Loucy (cell line): ENCODE results near the gene DNAJC8.

Experiments used
- H2AFZ ChIP-seq: fragments of 200-600 bp; sonication (generic); 2 replicates; pipeline ENCODE4 v1.6.0; 2016; ENCODE audit warnings: antibody characterized with exemption, mild to moderate bottlenecking, low read length, moderate library complexity
- H3F3A ChIP-seq: fragments of 200-600 bp; 2 replicates; pipeline ENCODE4 v1.6.0; 2016; ENCODE audit warnings: antibody characterized with exemption, low read depth, mild to moderate bottlenecking
- H3K27me3 ChIP-seq: fragments of 200-600 bp; sonication (generic); 2 replicates; pipeline ENCODE4 v1.6.1; 2014; ENCODE audit warnings: low read length, mild to moderate bottlenecking; ENCODE audit not compliant: insufficient read depth, poor library complexity, severe bottlenecking
- H3K36me3 ChIP-seq: fragments of 200-600 bp; sonication (generic); 2 replicates; pipeline ENCODE4 v1.6.1; 2016; ENCODE audit warnings: low read length; ENCODE audit not compliant: insufficient read depth
- H3K4me1 ChIP-seq: fragments of 200-600 bp; sonication (generic); 2 replicates; pipeline ENCODE4 v1.5.1; 2014; ENCODE audit warnings: low read length, mild to moderate bottlenecking; ENCODE audit not compliant: insufficient read depth, poor library complexity, severe bottlenecking
- H3K4me2 ChIP-seq: fragments of 200-600 bp; sonication (generic); 2 replicates; pipeline ENCODE4 v1.6.0; 2014; ENCODE audit warnings: antibody characterized with exemption, low read length, low read depth, mild to moderate bottlenecking; ENCODE audit not compliant: poor library complexity, severe bottlenecking
- H3K4me3 ChIP-seq: fragments of 200-600 bp; sonication (generic); 2 replicates; pipeline ENCODE4 v1.5.1; 2014; ENCODE audit warnings: low read length, mild to moderate bottlenecking, mixed read lengths; ENCODE audit not compliant: poor library complexity, severe bottlenecking
- H3K79me2 ChIP-seq: fragments of 200-600 bp; sonication (generic); 2 replicates; pipeline ENCODE4 v1.6.1; 2014; ENCODE audit warnings: low read length; ENCODE audit not compliant: insufficient read depth
- H3K9ac ChIP-seq: fragments of 200-600 bp; sonication (generic); 2 replicates; pipeline ENCODE4 v1.6.0; 2014; ENCODE audit warnings: mild to moderate bottlenecking, low read depth, low read length, moderate library complexity; ENCODE audit not compliant: poor library complexity, severe bottlenecking
- H3K9me2 ChIP-seq: fragments of 200-600 bp; sonication (generic); replicated peaks from 2 replicates; pipeline ENCODE4 v1.6.1; 2016; ENCODE audit warnings: low read depth, low read length, mixed read lengths
- H3K9me3 ChIP-seq: fragments of 200-600 bp; sonication (generic); 2 replicates; pipeline ENCODE4 v1.6.1; 2014; ENCODE audit warnings: mild to moderate bottlenecking, antibody characterized with exemption, low read length, low read depth; ENCODE audit not compliant: insufficient read depth
- H4K20me1 ChIP-seq: fragments of 200-600 bp; sonication (generic); 2 replicates; pipeline ENCODE4 v1.6.0; 2014; ENCODE audit warnings: antibody characterized with exemption, low read length, mild to moderate bottlenecking; ENCODE audit not compliant: insufficient read depth, poor library complexity, severe bottlenecking
- EZH2phosphoT487 ChIP-seq: fragments of 200-600 bp; IDR thresholded peaks from 2 replicates; pipeline ENCODE4 v1.6.1; 2018; ENCODE audit warnings: antibody characterized with exemption, mild to moderate bottlenecking, moderate library complexity, borderline replicate concordance
- TF ChIP-seq, protein P1 (sequence below): fragments of 200-600 bp; sonication (generic); conservative IDR thresholded peaks from 2 replicates; pipeline ENCODE4 v1.5.1; 2014; ENCODE audit warnings: mild to moderate bottlenecking, antibody characterized with exemption, low read length

The DNAJC8 gene

DNA sequence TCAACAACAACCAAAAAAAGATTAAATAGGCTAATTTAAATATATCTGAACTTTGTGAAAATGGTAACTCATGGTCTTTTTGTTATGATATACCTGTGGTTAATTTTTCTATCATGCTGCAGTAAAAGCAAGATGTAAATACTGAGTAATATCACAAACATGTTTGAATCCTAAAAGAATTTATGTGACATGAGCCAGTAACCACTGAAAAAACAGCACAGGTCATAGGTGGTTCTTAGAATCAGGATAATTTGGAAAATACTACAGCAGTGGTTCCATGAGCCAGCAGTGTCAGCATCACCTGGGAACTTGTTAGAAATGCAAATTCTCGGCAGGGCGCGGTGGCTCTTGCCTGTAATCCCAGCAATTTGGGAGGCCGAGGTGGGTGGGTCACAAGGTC lies 7.2 kb upstream of the DNAJC8 start:
- H3K79me2 ChIP-seq: peaks cover 25% of the 10 kb centered on the region
- no peak overlapping the region for H3K4me2 ChIP-seq
- H3K36me3 ChIP-seq: no peaks in the 10 kb centered on the region
- no peak overlapping the region for H2AFZ ChIP-seq
- peaks cover 5% of the 10 kb centered on the region for H4K20me1 ChIP-seq
- H3K9me3 ChIP-seq: no peaks in the 10 kb centered on the region
- H3K27me3 ChIP-seq: no peaks in the 10 kb centered on the region
- H3K9ac ChIP-seq: no peak overlapping the region
- no peak overlapping the region for H3K4me3 ChIP-seq
- H3K4me1 ChIP-seq: peaks cover 35% of the 10 kb centered on the region
- H3F3A ChIP-seq: 0 out of 2 replicates have a peak, but pooled peaks cover 3% of the 10 kb centered on the region
- TF ChIP-seq, protein P1, sequence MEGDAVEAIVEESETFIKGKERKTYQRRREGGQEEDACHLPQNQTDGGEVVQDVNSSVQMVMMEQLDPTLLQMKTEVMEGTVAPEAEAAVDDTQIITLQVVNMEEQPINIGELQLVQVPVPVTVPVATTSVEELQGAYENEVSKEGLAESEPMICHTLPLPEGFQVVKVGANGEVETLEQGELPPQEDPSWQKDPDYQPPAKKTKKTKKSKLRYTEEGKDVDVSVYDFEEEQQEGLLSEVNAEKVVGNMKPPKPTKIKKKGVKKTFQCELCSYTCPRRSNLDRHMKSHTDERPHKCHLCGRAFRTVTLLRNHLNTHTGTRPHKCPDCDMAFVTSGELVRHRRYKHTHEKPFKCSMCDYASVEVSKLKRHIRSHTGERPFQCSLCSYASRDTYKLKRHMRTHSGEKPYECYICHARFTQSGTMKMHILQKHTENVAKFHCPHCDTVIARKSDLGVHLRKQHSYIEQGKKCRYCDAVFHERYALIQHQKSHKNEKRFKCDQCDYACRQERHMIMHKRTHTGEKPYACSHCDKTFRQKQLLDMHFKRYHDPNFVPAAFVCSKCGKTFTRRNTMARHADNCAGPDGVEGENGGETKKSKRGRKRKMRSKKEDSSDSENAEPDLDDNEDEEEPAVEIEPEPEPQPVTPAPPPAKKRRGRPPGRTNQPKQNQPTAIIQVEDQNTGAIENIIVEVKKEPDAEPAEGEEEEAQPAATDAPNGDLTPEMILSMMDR: no peak
- TF ChIP-seq EZH2phosphoT487: no peak
- no peaks in the 10 kb centered on the region for H3K9me2 ChIP-seq

DNA sequence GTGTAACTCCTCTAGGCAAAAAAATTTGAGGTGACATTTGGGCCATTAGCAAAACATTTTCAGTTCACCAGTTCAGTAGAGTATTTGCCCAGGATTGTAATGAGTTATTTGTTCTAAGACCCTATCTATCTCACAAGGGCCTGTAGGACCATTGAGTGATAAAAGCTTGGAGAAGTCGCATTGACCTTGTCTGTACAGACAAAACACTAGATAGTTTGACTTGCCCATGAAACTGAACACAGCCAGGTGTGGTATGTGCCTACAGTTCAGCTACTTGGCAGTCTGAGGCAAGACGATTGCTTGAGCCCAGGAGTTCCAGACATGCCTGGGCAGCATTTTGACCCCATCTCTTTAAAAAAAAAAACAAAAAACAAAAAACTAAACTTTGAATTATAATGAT lies 6.2 kb upstream of the DNAJC8 start:
- H4K20me1 ChIP-seq: peaks cover 5% of the 10 kb centered on the region
- H3K9me3 ChIP-seq: no peaks in the 10 kb centered on the region
- no peaks in the 10 kb centered on the region for H3F3A ChIP-seq
- TF ChIP-seq EZH2phosphoT487: no peak
- TF ChIP-seq, protein P1: no peak
- peaks cover 25% of the 10 kb centered on the region for H3K79me2 ChIP-seq
- H3K9me2 ChIP-seq: no peaks in the 10 kb centered on the region
- H3K36me3 ChIP-seq: no peaks in the 10 kb centered on the region
- H3K4me1 ChIP-seq: peaks cover 27% of the 10 kb centered on the region
- H3K4me3 ChIP-seq: no peak overlapping the region
- no peak overlapping the region for H3K9ac ChIP-seq
- no peaks in the 10 kb centered on the region for H3K27me3 ChIP-seq
- no peak overlapping the region for H2AFZ ChIP-seq
- no peak overlapping the region for H3K4me2 ChIP-seq

DNA sequence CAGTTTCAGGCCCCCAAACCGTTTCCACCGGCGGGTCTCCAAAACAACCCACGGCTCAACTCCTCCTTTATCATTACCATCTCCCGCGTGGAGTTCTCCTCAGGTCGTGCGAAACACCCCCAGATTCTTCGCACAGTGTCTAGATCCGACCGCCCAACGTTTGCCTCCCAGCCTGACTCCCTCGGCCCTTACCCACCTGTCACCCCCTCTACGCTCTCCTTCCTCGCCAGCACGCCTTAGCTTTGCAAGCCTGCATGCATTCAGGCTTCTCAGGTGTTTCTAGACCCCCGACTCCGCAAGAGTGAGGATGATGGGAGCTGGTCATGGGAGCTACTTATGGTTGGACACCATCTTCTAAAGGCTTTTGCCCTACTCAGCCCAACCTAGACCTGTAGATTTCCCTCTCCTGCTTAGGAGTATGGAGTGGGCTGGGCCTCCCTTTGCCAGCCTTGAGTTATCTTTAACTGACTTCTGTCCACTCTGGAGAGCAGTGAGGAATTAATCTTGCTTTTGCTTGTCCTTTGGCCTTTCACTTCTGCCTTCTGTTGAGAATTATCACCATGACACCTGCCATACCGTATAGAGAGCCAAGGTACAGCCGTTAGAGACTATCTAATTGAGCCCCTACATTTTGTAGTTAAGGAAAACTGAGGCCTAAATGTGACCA lies 4.0 kb upstream of the DNAJC8 start:
- TF ChIP-seq, protein P1: no peak
- TF ChIP-seq EZH2phosphoT487: no peak
- peak overlapping the region; percentile 82 for H3K4me2 ChIP-seq
- peaks cover 22% of the 10 kb centered on the region for H3K4me1 ChIP-seq
- no peaks in the 10 kb centered on the region for H3K36me3 ChIP-seq
- H4K20me1 ChIP-seq: peaks cover 12% of the 10 kb centered on the region
- H3K9ac ChIP-seq: peak overlapping the region; percentile 98
- peak overlapping the region; percentile 96 for H3K4me3 ChIP-seq
- H3F3A ChIP-seq: no peaks in the 10 kb centered on the region
- no peaks in the 10 kb centered on the region for H3K9me2 ChIP-seq
- no peaks in the 10 kb centered on the region for H3K9me3 ChIP-seq
- H2AFZ ChIP-seq: peak overlapping the region; percentile 73; the same call in 1 of the 2 replicates
- peaks cover 37% of the 10 kb centered on the region for H3K79me2 ChIP-seq
- no peaks in the 10 kb centered on the region for H3K27me3 ChIP-seq
